Left ventricle myocardium inferior (tissue), 1 donor: ENCODE measurements around the gene DEFB119. TPM values are rescaled to one million over a fixed set of nuclear protein-coding genes. Genes with fewer than 3 reads are reported as not detected.

Experiments used
- DNase-seq: peaks from one replicate; pipeline ENCODE4 v3.0.0-alpha.2; 2020
- H3K27ac ChIP-seq: fragments of 200-600 bp; replicated peaks from 2 replicates; pipeline ENCODE4 v1.8.0; 2021
- H3K27me3 ChIP-seq: fragments of 200-600 bp; 2 replicates; pipeline ENCODE4 v1.8.0; 2021; ENCODE audit warnings: low read depth
- H3K36me3 ChIP-seq: fragments of 200-600 bp; 2 replicates; pipeline ENCODE4 v1.8.0; 2021
- H3K4me1 ChIP-seq: fragments of 200-600 bp; 2 replicates; pipeline ENCODE4 v1.8.0; 2021
- H3K4me3 ChIP-seq: fragments of 200-600 bp; 2 replicates; pipeline ENCODE4 v1.8.0; 2021; ENCODE audit warnings: mild to moderate bottlenecking, moderate library complexity
- H3K9me3 ChIP-seq: fragments of 200-600 bp; replicated peaks from 2 replicates; pipeline ENCODE4 v1.8.0; 2021
- intact Hi-C: fragments of 100-400 bp; cut with micrococcal nuclease; formaldehyde crosslinking; loops from one replicate; pipeline ENCODE4 v1.11.0; 2022
- total RNA-seq: library from RNA; stranded (reverse); fragmentation: NEBNext Ultra II Directional; extraction: Animal tissue kit (Norgen Biotek cat#: 25700); gene quantifications from one replicate; pipeline ENCODE4 v1.2.1, GENCODE V29; 2021
- TF ChIP-seq, protein P1 (sequence below): fragments of 200-600 bp; IDR thresholded peaks from 2 replicates; pipeline ENCODE4 v1.8.0; 2021; ENCODE audit warnings: antibody characterized with exemption, mild to moderate bottlenecking, borderline replicate concordance
- donor health status: DM: no; HTN: yes; CAD: no; lungs with severe emphysema.

The DEFB119 gene
- total RNA-seq, 1 donor from 2014 or later: not detected

DNA sequence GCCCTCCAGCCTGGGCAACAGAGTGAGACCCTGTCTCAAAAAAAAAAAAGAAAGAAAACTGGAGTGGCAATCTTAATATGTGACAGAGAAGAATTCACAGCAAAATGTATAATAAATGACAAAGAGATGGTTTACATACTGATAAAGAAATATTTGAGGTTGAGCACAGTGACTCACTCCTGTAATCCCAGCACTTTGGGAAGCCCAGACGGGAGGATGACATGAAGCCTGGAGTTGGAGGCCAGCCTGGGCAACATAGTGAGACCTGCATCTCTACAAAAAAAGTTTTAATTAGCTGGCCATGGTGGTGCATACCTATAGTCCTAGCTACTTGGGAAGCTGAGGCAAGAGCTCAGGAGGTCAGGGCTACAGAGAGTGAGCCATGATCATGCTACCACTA lies 34.4 kb downstream of the DEFB119 start:
- H3K9me3 ChIP-seq: peaks cover 23% of the 10 kb centered on the region
- no peaks in the 10 kb centered on the region for H3K4me1 ChIP-seq
- peaks cover 12% of the 10 kb centered on the region for H3K27me3 ChIP-seq
- TF ChIP-seq, protein P1, sequence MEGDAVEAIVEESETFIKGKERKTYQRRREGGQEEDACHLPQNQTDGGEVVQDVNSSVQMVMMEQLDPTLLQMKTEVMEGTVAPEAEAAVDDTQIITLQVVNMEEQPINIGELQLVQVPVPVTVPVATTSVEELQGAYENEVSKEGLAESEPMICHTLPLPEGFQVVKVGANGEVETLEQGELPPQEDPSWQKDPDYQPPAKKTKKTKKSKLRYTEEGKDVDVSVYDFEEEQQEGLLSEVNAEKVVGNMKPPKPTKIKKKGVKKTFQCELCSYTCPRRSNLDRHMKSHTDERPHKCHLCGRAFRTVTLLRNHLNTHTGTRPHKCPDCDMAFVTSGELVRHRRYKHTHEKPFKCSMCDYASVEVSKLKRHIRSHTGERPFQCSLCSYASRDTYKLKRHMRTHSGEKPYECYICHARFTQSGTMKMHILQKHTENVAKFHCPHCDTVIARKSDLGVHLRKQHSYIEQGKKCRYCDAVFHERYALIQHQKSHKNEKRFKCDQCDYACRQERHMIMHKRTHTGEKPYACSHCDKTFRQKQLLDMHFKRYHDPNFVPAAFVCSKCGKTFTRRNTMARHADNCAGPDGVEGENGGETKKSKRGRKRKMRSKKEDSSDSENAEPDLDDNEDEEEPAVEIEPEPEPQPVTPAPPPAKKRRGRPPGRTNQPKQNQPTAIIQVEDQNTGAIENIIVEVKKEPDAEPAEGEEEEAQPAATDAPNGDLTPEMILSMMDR: no peak
- no peak for DNase-seq
- H3K27ac ChIP-seq: no peak overlapping the region
- no peak overlapping the region for H3K4me3 ChIP-seq
- H3K36me3 ChIP-seq: no peaks in the 10 kb centered on the region
- intact Hi-C loops: no loop called here

- intact Hi-C loops: no loop called here
- DNase-seq: no peak
- Histone ChIP-seq H3K9me3 (no peaks in the 10 kb centered on the region), H3K4me1 (no peaks in the 10 kb centered on the region), H3K27me3 (no peaks in the 10 kb centered on the region), H3K27ac (no peak overlapping the region), H3K4me3 (no peak overlapping the region), H3K36me3 (no peaks in the 10 kb centered on the region)
- TF ChIP-seq, protein P1: no peak
These were observed 48.9 kb downstream of the DEFB119 start for GRCh38 chr20:31341470-31341869.

- no peak overlapping the region for H3K4me3 ChIP-seq
- no peaks in the 10 kb centered on the region for H3K4me1 ChIP-seq
- intact Hi-C loops: no loop called here
- no peak for DNase-seq
- TF ChIP-seq, protein P1: no peak
- no peaks in the 10 kb centered on the region for H3K36me3 ChIP-seq
- H3K9me3 ChIP-seq: peaks cover 36% of the 10 kb centered on the region
- H3K27me3 ChIP-seq: peaks cover 5% of the 10 kb centered on the region
- no peak overlapping the region for H3K27ac ChIP-seq
These were observed 59.5 kb downstream of the DEFB119 start for GRCh38 chr20:31330893-31331292.

Other genes starting within 250 kb of the DEFB119 start
- not detected for gene DEFB115, start 132.9 kb downstream of the DEFB119 start, total RNA-seq
- not detected for gene DEFB116, start 82.0 kb downstream of the DEFB119 start, total RNA-seq
- gene DEFB118, start 22.0 kb downstream of the DEFB119 start, total RNA-seq: not detected
- gene DEFB121, start 15.6 kb upstream of the DEFB119 start, total RNA-seq: not detected
- gene DEFB123, start 50.0 kb upstream of the DEFB119 start, total RNA-seq: not detected
- not detected for gene DEFB124, start 84.5 kb upstream of the DEFB119 start, total RNA-seq
- gene REM1, start 84.7 kb upstream of the DEFB119 start, total RNA-seq: 1.5 TPM
- 39.0 TPM for gene HM13, start 123.9 kb upstream of the DEFB119 start, total RNA-seq
- 91.5 TPM for gene ID1, start 214.7 kb upstream of the DEFB119 start, total RNA-seq
- 7.6 TPM for gene COX4I2, start 247.3 kb upstream of the DEFB119 start, total RNA-seq